ENCODE results near the gene RPAIN. TPM values are rescaled to one million over a fixed set of nuclear protein-coding genes. Genes with fewer than 3 reads are reported as not detected.
"Not testable (repeated sequence)": the region's sequence is repeated elsewhere in the genome, so short reads cannot be mapped to it uniquely, and the experiment has no call there.

Gene RPAIN
- total RNA-seq, 1 donor from 2014 or later: 58.6 TPM

- Mint-ChIP-seq H3K4me1 (ENCODE audit: unreplicated experiment) (peaks cover 11% of the 10 kb centered on the region), H3K27ac (ENCODE audit: unreplicated experiment) (no peak overlapping the region), H3K27me3 (ENCODE audit: unreplicated experiment) (no peaks in the 10 kb centered on the region), H3K9me3 (ENCODE audit: unreplicated experiment) (no peaks in the 10 kb centered on the region), H3K4me3 (ENCODE audit: unreplicated experiment) (no peak overlapping the region), H3K36me3 (ENCODE audit: unreplicated experiment) (peaks cover 47% of the 10 kb centered on the region)
- DNase-seq (ENCODE audit: extremely low spot score, unreplicated experiment): no peak
- no peak for TF ChIP-seq CTCF (IDR thresholded peaks at IDR 0.05)
Measured at GRCh38 chr17:5425826-5426225, 5.8 kb downstream of the RPAIN start.

GRCh38 chr17:5429191-5429887 is 9.4 kb downstream of the RPAIN start:
- no peak for DNase-seq (ENCODE audit: extremely low spot score, unreplicated experiment)
- Mint-ChIP-seq H3K27ac (ENCODE audit: unreplicated experiment) (no peak overlapping the region), H3K36me3 (ENCODE audit: unreplicated experiment) (peaks cover 57% of the 10 kb centered on the region), H3K27me3 (ENCODE audit: unreplicated experiment) (no peaks in the 10 kb centered on the region), H3K4me3 (ENCODE audit: unreplicated experiment) (no peak overlapping the region), H3K4me1 (ENCODE audit: unreplicated experiment) (no peaks in the 10 kb centered on the region), H3K9me3 (ENCODE audit: unreplicated experiment) (no peaks in the 10 kb centered on the region)
- TF ChIP-seq CTCF (IDR thresholded peaks at IDR 0.05): no peak

- no peak for TF ChIP-seq CTCF (IDR thresholded peaks at IDR 0.05)
- Mint-ChIP-seq H3K4me3 (ENCODE audit: unreplicated experiment) (no peak overlapping the region), H3K27ac (ENCODE audit: unreplicated experiment) (no peak overlapping the region), H3K27me3 (ENCODE audit: unreplicated experiment) (no peaks in the 10 kb centered on the region), H3K4me1 (ENCODE audit: unreplicated experiment) (no peaks in the 10 kb centered on the region), H3K9me3 (ENCODE audit: unreplicated experiment) (no peaks in the 10 kb centered on the region), H3K36me3 (ENCODE audit: unreplicated experiment) (peaks cover 52% of the 10 kb centered on the region)
- no peak for DNase-seq (ENCODE audit: extremely low spot score, unreplicated experiment)
Measured at GRCh38 chr17:5430413-5430999, 10.5 kb downstream of the RPAIN start.

GRCh38 chr17:5431234-5431633 is 11.3 kb downstream of the RPAIN start:
- H3K36me3 Mint-ChIP-seq (ENCODE audit: unreplicated experiment): peaks cover 49% of the 10 kb centered on the region
- H3K4me1 Mint-ChIP-seq (ENCODE audit: unreplicated experiment); H3K27ac Mint-ChIP-seq (ENCODE audit: unreplicated experiment); DNase-seq (ENCODE audit: extremely low spot score, unreplicated experiment); H3K27me3 Mint-ChIP-seq (ENCODE audit: unreplicated experiment); H3K9me3 Mint-ChIP-seq (ENCODE audit: unreplicated experiment); H3K4me3 Mint-ChIP-seq (ENCODE audit: unreplicated experiment): not testable (repeated sequence)

GRCh38 chr17:5431949-5432556 is 12.1 kb downstream of the RPAIN start:
- no peak for TF ChIP-seq CTCF (IDR thresholded peaks at IDR 0.05)
- Mint-ChIP-seq H3K4me1 (ENCODE audit: unreplicated experiment) (peaks cover 3% of the 10 kb centered on the region), H3K27me3 (ENCODE audit: unreplicated experiment) (no peaks in the 10 kb centered on the region), H3K9me3 (ENCODE audit: unreplicated experiment) (no peaks in the 10 kb centered on the region), H3K36me3 (ENCODE audit: unreplicated experiment) (peaks cover 51% of the 10 kb centered on the region), H3K27ac (ENCODE audit: unreplicated experiment) (no peak overlapping the region), H3K4me3 (ENCODE audit: unreplicated experiment) (no peak overlapping the region)
- no peak for DNase-seq (ENCODE audit: extremely low spot score, unreplicated experiment)
